Measurements from ENCODE around the gene EML1.

GRCh38 chr14:99980299-99980698 is 187.1 kb downstream of the EML1 start:
- no peak for TF ChIP-seq ZFX (IDR thresholded peaks at IDR 0.05; ENCODE audit: borderline replicate concordance)
- TF ChIP-seq CTCF (IDR thresholded peaks at IDR 0.05) = no peak

All from 22Rv1 (cell line).